Measurements from ENCODE around the gene SLC2A9.

SLC2A9 gene

DNA sequence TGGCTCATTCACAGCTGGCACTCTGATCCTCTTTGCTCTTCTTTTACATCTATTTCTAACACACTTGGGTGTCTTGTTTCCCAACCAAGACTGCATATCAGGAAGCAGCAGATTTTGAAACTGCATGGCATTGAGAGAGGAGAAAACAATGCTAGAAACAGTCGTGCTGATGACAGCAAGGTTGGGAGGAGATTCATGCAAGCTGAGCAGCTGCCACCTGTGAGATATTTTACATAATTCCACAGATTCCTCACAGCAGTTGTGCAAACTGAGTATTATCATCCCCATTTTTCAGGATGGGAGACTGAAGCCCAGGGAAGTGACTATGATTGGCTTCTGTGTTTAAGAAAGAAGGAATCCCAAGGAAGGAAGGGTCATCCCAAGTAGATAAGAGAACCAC lies 105.0 kb downstream of the SLC2A9 start:
- no peak overlapping the region for H2AFZ ChIP-seq (ENCODE audit: low read depth, low read length, severe bottlenecking)
- no peak overlapping the region for H3K4me2 ChIP-seq (ENCODE audit: low read depth, low read length, poor library complexity, severe bottlenecking)
- H3K4me3 ChIP-seq (ENCODE audit: insufficient read depth, low read length, poor library complexity, severe bottlenecking) = no peak overlapping the region
- no peaks in the 10 kb centered on the region for H4K20me1 ChIP-seq (ENCODE audit: low read depth, low read length)
- no peaks in the 10 kb centered on the region for H3K9me3 ChIP-seq (ENCODE audit: insufficient read depth, low read length)
- TF ChIP-seq EZH2phosphoT487 (conservative IDR thresholded peaks at IDR 0.05; ENCODE audit: low read length) = no peak
- TF ChIP-seq, protein P1, sequence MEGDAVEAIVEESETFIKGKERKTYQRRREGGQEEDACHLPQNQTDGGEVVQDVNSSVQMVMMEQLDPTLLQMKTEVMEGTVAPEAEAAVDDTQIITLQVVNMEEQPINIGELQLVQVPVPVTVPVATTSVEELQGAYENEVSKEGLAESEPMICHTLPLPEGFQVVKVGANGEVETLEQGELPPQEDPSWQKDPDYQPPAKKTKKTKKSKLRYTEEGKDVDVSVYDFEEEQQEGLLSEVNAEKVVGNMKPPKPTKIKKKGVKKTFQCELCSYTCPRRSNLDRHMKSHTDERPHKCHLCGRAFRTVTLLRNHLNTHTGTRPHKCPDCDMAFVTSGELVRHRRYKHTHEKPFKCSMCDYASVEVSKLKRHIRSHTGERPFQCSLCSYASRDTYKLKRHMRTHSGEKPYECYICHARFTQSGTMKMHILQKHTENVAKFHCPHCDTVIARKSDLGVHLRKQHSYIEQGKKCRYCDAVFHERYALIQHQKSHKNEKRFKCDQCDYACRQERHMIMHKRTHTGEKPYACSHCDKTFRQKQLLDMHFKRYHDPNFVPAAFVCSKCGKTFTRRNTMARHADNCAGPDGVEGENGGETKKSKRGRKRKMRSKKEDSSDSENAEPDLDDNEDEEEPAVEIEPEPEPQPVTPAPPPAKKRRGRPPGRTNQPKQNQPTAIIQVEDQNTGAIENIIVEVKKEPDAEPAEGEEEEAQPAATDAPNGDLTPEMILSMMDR (IDR thresholded peaks at IDR 0.05; ENCODE audit: insufficient read depth, low read length, poor library complexity, severe bottlenecking) = no peak
- H3F3A ChIP-seq (ENCODE audit: insufficient read depth) = no peaks in the 10 kb centered on the region
- no peak overlapping the region for H3K9ac ChIP-seq (ENCODE audit: low read length)
- H3K27ac ChIP-seq (ENCODE audit: low read depth, low read length) = no peak overlapping the region
- no peaks in the 10 kb centered on the region for H3K36me3 ChIP-seq (ENCODE audit: low read length)
- no peaks in the 10 kb centered on the region for H3K27me3 ChIP-seq (ENCODE audit: low read length)
- no peaks in the 10 kb centered on the region for H3K79me2 ChIP-seq (ENCODE audit: insufficient read depth, low read length)
- no peaks in the 10 kb centered on the region for H3K9me2 ChIP-seq (replicated peaks; ENCODE audit: insufficient read depth, low read length)

DNA sequence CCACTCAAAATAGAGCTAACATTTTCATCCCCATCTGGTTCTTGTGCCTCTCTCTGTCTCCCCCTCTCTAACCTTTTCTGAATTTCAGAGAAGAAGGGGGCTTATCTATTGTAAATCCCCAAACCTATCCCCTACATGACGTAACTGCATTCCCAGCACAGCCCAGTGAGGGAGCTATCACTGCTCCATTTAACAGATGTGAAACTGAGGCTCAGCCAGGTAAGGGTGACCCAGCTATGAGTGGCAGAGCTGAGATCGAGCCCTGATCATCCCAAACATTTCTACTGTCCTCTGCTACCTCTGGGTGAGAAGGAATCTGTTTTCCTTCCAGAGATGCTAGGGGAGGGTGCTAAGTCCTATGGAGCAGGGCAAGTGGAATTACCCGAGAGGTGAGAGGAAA lies 107.5 kb downstream of the SLC2A9 start:
- TF ChIP-seq, protein P1 (IDR thresholded peaks at IDR 0.05; ENCODE audit: insufficient read depth, low read length, poor library complexity, severe bottlenecking) = no peak
- TF ChIP-seq EZH2phosphoT487 (conservative IDR thresholded peaks at IDR 0.05; ENCODE audit: low read length) = no peak
- H3K36me3 ChIP-seq (ENCODE audit: low read length) = no peaks in the 10 kb centered on the region
- H3K4me3 ChIP-seq (ENCODE audit: insufficient read depth, low read length, poor library complexity, severe bottlenecking) = no peak overlapping the region
- H4K20me1 ChIP-seq (ENCODE audit: low read depth, low read length) = no peaks in the 10 kb centered on the region
- no peak overlapping the region for H3K4me2 ChIP-seq (ENCODE audit: low read depth, low read length, poor library complexity, severe bottlenecking)
- no peaks in the 10 kb centered on the region for H3K9me2 ChIP-seq (replicated peaks; ENCODE audit: insufficient read depth, low read length)
- no peak overlapping the region for H3K9ac ChIP-seq (ENCODE audit: low read length)
- no peak overlapping the region for H2AFZ ChIP-seq (ENCODE audit: low read depth, low read length, severe bottlenecking)
- H3K9me3 ChIP-seq (ENCODE audit: insufficient read depth, low read length) = no peaks in the 10 kb centered on the region
- H3K27me3 ChIP-seq (ENCODE audit: low read length) = no peaks in the 10 kb centered on the region
- no peaks in the 10 kb centered on the region for H3F3A ChIP-seq (ENCODE audit: insufficient read depth)
- no peaks in the 10 kb centered on the region for H3K79me2 ChIP-seq (ENCODE audit: insufficient read depth, low read length)
- no peak overlapping the region for H3K27ac ChIP-seq (ENCODE audit: low read depth, low read length)

DNA sequence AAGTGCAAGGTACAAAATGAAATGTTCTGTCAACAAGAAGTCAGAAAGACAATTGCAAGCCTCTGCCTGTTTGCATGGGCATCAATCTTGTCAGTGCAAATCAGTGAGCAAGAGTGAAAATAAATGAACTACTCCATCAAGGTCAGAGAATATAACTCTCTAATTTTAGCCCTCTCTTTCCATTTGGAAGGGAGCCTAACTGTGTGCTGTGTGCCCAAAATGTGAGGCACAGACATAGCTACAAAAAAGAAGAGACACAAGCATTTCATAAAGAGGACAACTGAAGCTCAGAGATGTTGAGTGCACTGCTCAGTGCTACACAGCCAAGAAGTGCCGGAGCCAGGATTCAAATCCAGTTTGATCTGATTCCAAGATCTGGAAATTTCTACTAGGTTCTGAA lies 114.3 kb downstream of the SLC2A9 start:
- Histone ChIP-seq H4K20me1 (ENCODE audit: low read depth, low read length) (no peaks in the 10 kb centered on the region), H3K27ac (ENCODE audit: low read depth, low read length) (no peak overlapping the region), H3K4me3 (ENCODE audit: insufficient read depth, low read length, poor library complexity, severe bottlenecking) (no peak overlapping the region), H3F3A (ENCODE audit: insufficient read depth) (no peaks in the 10 kb centered on the region), H3K9me2 (replicated peaks; ENCODE audit: insufficient read depth, low read length) (no peaks in the 10 kb centered on the region), H3K9me3 (ENCODE audit: insufficient read depth, low read length) (no peaks in the 10 kb centered on the region), H2AFZ (ENCODE audit: low read depth, low read length, severe bottlenecking) (no peak overlapping the region), H3K4me2 (ENCODE audit: low read depth, low read length, poor library complexity, severe bottlenecking) (no peak overlapping the region), H3K79me2 (ENCODE audit: insufficient read depth, low read length) (no peaks in the 10 kb centered on the region), H3K36me3 (ENCODE audit: low read length) (no peaks in the 10 kb centered on the region), H3K9ac (ENCODE audit: low read length) (no peak overlapping the region), H3K27me3 (ENCODE audit: low read length) (no peaks in the 10 kb centered on the region)
- no peak for TF ChIP-seq EZH2phosphoT487 (conservative IDR thresholded peaks at IDR 0.05; ENCODE audit: low read length)
- TF ChIP-seq, protein P1 (IDR thresholded peaks at IDR 0.05; ENCODE audit: insufficient read depth, low read length, poor library complexity, severe bottlenecking) = no peak

All from SU-DHL-6 (cell line).